Neural cell (in vitro differentiated cells): Measurements from ENCODE around the gene NFAM1. TPM values are rescaled to one million over a fixed set of nuclear protein-coding genes. Genes with fewer than 3 reads are reported as not detected.

Experiments
- H2AFZ ChIP-seq: fragments of 200-600, 300-800 bp; sonication (generic), shearing (Covaris generic); 2 replicates; pipeline ENCODE4 v1.6.0; 2014; ENCODE audit warnings: low read depth, mild to moderate bottlenecking, antibody characterized with exemption, low read length, moderate library complexity
- H3F3A ChIP-seq: fragments of 200-600 bp; shearing (Covaris generic); 2 replicates; pipeline ENCODE4 v1.6.1; 2016; ENCODE audit warnings: mild to moderate bottlenecking, moderate library complexity, mixed read lengths, antibody characterized with exemption, low read length; ENCODE audit not compliant: insufficient read depth, poor library complexity, severe bottlenecking
- H3K27ac ChIP-seq: fragments of 200-600, 300-800 bp; sonication (generic), shearing (Covaris generic); 2 replicates; pipeline ENCODE4 v1.5.1; 2014; ENCODE audit warnings: mild to moderate bottlenecking, low read length, moderate library complexity
- H3K27me3 ChIP-seq: fragments of 300-800, 200-600 bp; sonication (generic), shearing (Covaris generic); 2 replicates; pipeline ENCODE4 v1.6.0; 2014; ENCODE audit warnings: mild to moderate bottlenecking, low read depth, low read length, moderate library complexity; ENCODE audit not compliant: insufficient read depth
- H3K36me3 ChIP-seq: fragments of 300-800, 200-600 bp; sonication (generic), shearing (Covaris generic); 2 replicates; pipeline ENCODE4 v1.5.1; 2014; ENCODE audit warnings: mild to moderate bottlenecking, antibody characterized with exemption, low read length, moderate library complexity; ENCODE audit not compliant: insufficient read depth
- H3K4me2 ChIP-seq: fragments of 300-800, 200-600 bp; sonication (generic), shearing (Covaris generic); 2 replicates; pipeline ENCODE4 v1.6.0; 2014; ENCODE audit warnings: mild to moderate bottlenecking, low read length
- H3K4me3 ChIP-seq: fragments of 300-800, 200-600 bp; sonication (generic), shearing (Covaris generic); 2 replicates; pipeline ENCODE4 v1.5.1; 2014; ENCODE audit warnings: mild to moderate bottlenecking, low read length, moderate library complexity
- H3K79me2 ChIP-seq: fragments of 200-600 bp; shearing (Covaris generic); replicated peaks from 2 replicates; pipeline ENCODE4 v1.6.0; 2014; ENCODE audit warnings: mild to moderate bottlenecking, low read length, moderate library complexity; ENCODE audit not compliant: insufficient read depth
- H3K9ac ChIP-seq: fragments of 300-800, 200-600 bp; sonication (generic), shearing (Covaris generic); 2 replicates; pipeline ENCODE4 v1.6.1; 2016; ENCODE audit warnings: mild to moderate bottlenecking, low read length, mixed read lengths
- H3K9me2 ChIP-seq: fragments of 200-600 bp; shearing (Covaris generic); 2 replicates; pipeline ENCODE4 v1.6.1; 2016; ENCODE audit warnings: mild to moderate bottlenecking, low read length, mixed read lengths; ENCODE audit not compliant: insufficient read depth
- H3K9me3 ChIP-seq: fragments of 200-600, 300-800 bp; sonication (generic), shearing (Covaris generic); 2 replicates; pipeline ENCODE4 v1.6.1; 2016; ENCODE audit warnings: mild to moderate bottlenecking, mixed run types, low read length, moderate library complexity, mixed read lengths
- H4K20me1 ChIP-seq: fragments of 200-600 bp; shearing (Covaris generic); 2 replicates; pipeline ENCODE4 v1.6.1; 2016; ENCODE audit warnings: mild to moderate bottlenecking, mixed run types; ENCODE audit not compliant: insufficient read depth
- CTCF ChIP-seq: fragments of 450-650 bp; IDR thresholded peaks from 2 replicates; pipeline ENCODE4 v1.5.1; 2014; ENCODE audit warnings: antibody characterized with exemption, mild to moderate bottlenecking, moderate library complexity; ENCODE audit not compliant: poor library complexity, severe bottlenecking
- EP300 ChIP-seq: fragments of 450-650 bp; conservative IDR thresholded peaks from 2 replicates; pipeline ENCODE4 v1.6.1; 2014; ENCODE audit warnings: antibody characterized with exemption, mild to moderate bottlenecking, moderate library complexity; ENCODE audit not compliant: poor library complexity, severe bottlenecking
- EZH2 ChIP-seq: fragments of 200-600, 300-800 bp; shearing (Covaris generic), sonication (generic); IDR thresholded peaks from 2 replicates; pipeline ENCODE4 v1.6.1; 2014; ENCODE audit warnings: antibody characterized with exemption, low read length, borderline replicate concordance, mild to moderate bottlenecking; ENCODE audit not compliant: insufficient read depth, poor library complexity, severe bottlenecking
- MXI1 ChIP-seq: fragments of 450-650 bp; conservative IDR thresholded peaks from 2 replicates; pipeline ENCODE4 v1.6.1; 2014; ENCODE audit warnings: antibody characterized with exemption, mild to moderate bottlenecking; ENCODE audit not compliant: poor library complexity, severe bottlenecking
- POLR2AphosphoS5 ChIP-seq: IDR thresholded peaks from 2 replicates; pipeline ENCODE4 v1.6.1; 2012
- RAD21 ChIP-seq: fragments of 450-650 bp; conservative IDR thresholded peaks from 2 replicates; pipeline ENCODE4 v1.6.1; 2014; ENCODE audit warnings: antibody characterized with exemption, mild to moderate bottlenecking, moderate library complexity
- REST ChIP-seq: IDR thresholded peaks from 2 replicates; pipeline ENCODE4 v1.6.1; 2012; ENCODE audit warnings: borderline replicate concordance
- SMC3 ChIP-seq: fragments of 450-650 bp; conservative IDR thresholded peaks from 2 replicates; pipeline ENCODE4 v1.6.1; 2014; ENCODE audit warnings: antibody characterized with exemption, mild to moderate bottlenecking, moderate library complexity; ENCODE audit not compliant: poor library complexity
- TAF1 ChIP-seq: IDR thresholded peaks from 2 replicates; pipeline ENCODE4 v1.6.1; 2012; ENCODE audit warnings: low read depth
- polyA plus RNA-seq: library from polyadenylated mRNA; depleted of rRNA; stranded (reverse); fragments of >200 nt; gene quantifications from 2 replicates; pipeline ENCODE4 v1.2.3, GENCODE V29; 2014

The NFAM1 gene
- polyA plus RNA-seq, 1 donor from 2014 or later, result 0.05 TPM

GRCh38 chr22:42365111-42365865 lies 66.9 kb downstream of the NFAM1 start:
- no peaks in the 10 kb centered on the region for H4K20me1 ChIP-seq
- H3K27ac ChIP-seq, result peak overlapping the region; percentile 96
- H3K9me3 ChIP-seq, result no peaks in the 10 kb centered on the region

More at GRCh38 chr22:42365111-42365865, 66.9 kb downstream of the NFAM1 start:
- Histone ChIP-seq H3K36me3 (no peaks in the 10 kb centered on the region), H3K9me2 (no peaks in the 10 kb centered on the region), H3K4me2 (peak overlapping the region; percentile 62), H3K9ac (peak overlapping the region; percentile 71), H3K79me2 (peaks cover 42% of the 10 kb centered on the region), H3K27me3 (peaks cover 4% of the 10 kb centered on the region), H3K4me3 (peak overlapping the region; percentile 92), H2AFZ (peak overlapping the region; percentile 22), H3F3A (no peaks in the 10 kb centered on the region)
- TF ChIP-seq MXI1 (peak; percentile 7), TAF1 (peak; percentile 16), POLR2AphosphoS5 (peak; percentile 36), EZH2 (no peak), CTCF (no peak), EP300 (peak; percentile 16), REST (no peak), RAD21 (peak; percentile 33), SMC3 (peak; percentile 29)
